Endodermal cell (in vitro differentiated cells): ENCODE measurements around the gene PTPRN2. TPM values are rescaled to one million over a fixed set of nuclear protein-coding genes. Genes with fewer than 3 reads are reported as not detected.
"Not testable (repeated sequence)": the region's sequence is repeated elsewhere in the genome, so short reads cannot be mapped to it uniquely, and the experiment has no call there.

Experiments
- DNase-seq: peaks from one replicate; pipeline ENCODE4 v3.0.0-alpha.2; 2017
- H3K27ac ChIP-seq: 2 replicates; pipeline ENCODE4 v1.5.1; 2013; ENCODE audit warnings: mild to moderate bottlenecking, low read depth, low read length, moderate library complexity
- H3K27me3 ChIP-seq: 2 replicates; pipeline ENCODE4 v1.6.1; 2013; ENCODE audit warnings: mild to moderate bottlenecking, low read length, moderate library complexity; ENCODE audit not compliant: insufficient read depth, control insufficient read depth, poor library complexity, severe bottlenecking
- H3K36me3 ChIP-seq: 2 replicates; pipeline ENCODE4 v1.7.0; 2013; ENCODE audit warnings: mild to moderate bottlenecking, low read length, moderate library complexity; ENCODE audit not compliant: control insufficient read depth, insufficient read depth
- H3K4me1 ChIP-seq: one replicate; pipeline ENCODE4 v1.7.0; 2013; ENCODE audit warnings: low read length; ENCODE audit not compliant: control insufficient read depth, insufficient read depth
- H3K4me3 ChIP-seq: 2 replicates; pipeline ENCODE4 v1.5.1; 2013; ENCODE audit warnings: mild to moderate bottlenecking, low read length, moderate library complexity
- H3K9ac ChIP-seq: 2 replicates; pipeline ENCODE4 v1.6.1; 2013; ENCODE audit warnings: mild to moderate bottlenecking, low read length, moderate library complexity; ENCODE audit not compliant: poor library complexity, severe bottlenecking; ENCODE audit errors: extremely low read depth
- H3K9me3 ChIP-seq: 2 replicates; pipeline ENCODE4 v1.6.1; 2013; ENCODE audit warnings: mild to moderate bottlenecking, low read length, moderate library complexity; ENCODE audit not compliant: control insufficient read depth
- H3K27ac Mint-ChIP-seq: 2 replicates; pipeline ENCODE4 v1.8.0; 2020; ENCODE audit warnings: mixed read lengths
- H3K27me3 Mint-ChIP-seq: 2 replicates; pipeline ENCODE4 v1.8.0; 2021; ENCODE audit warnings: mild to moderate bottlenecking, mixed read lengths; ENCODE audit not compliant: insufficient read depth
- H3K36me3 Mint-ChIP-seq: 2 replicates; pipeline ENCODE4 v1.8.0; 2020; ENCODE audit warnings: low read depth, mixed read lengths
- H3K4me1 Mint-ChIP-seq: 2 replicates; pipeline ENCODE4 v1.8.0; 2020; ENCODE audit warnings: mixed read lengths
- H3K4me3 Mint-ChIP-seq: 2 replicates; pipeline ENCODE4 v1.8.0; 2020; ENCODE audit warnings: mild to moderate bottlenecking, moderate library complexity, mixed read lengths
- H3K9me3 Mint-ChIP-seq: 2 replicates; pipeline ENCODE4 v1.8.0; 2020; ENCODE audit warnings: mild to moderate bottlenecking, mixed read lengths
- WGBS, 2 experiments: methylation state at CpG; one replicate each; pipeline versions ENCODE4 v1.1.5 to v1.1.7; 2013; ENCODE audit warnings: missing lambda C conversion rate in 2 of 2, mixed read lengths in 1 of 2; ENCODE audit not compliant: insufficient coverage in 1 of 2, insufficient read length in 1 of 2; 5-methylcytosine and 5-hydroxymethylcytosine counted together
- total RNA-seq, 2 donors: library from RNA; stranded (reverse); fragmentation: NEBNext Ultra II Directional in 1 of 2; extraction: Animal tissue kit (Norgen Biotek cat#: 25700) in 1 of 2; gene quantifications; 2 replicates in 1 of 2; 3 replicates in 1 of 2; pipeline ENCODE4 v1.2.1, GENCODE V29; 2021
- TF ChIP-seq, protein P1 (sequence below): fragments of 200-600 bp; sonication (generic); conservative IDR thresholded peaks from 2 replicates; pipeline ENCODE4 v1.5.0; 2021; ENCODE audit warnings: antibody characterized with exemption, mild to moderate bottlenecking

PTPRN2 gene
- total RNA-seq, 2 donors from 2014 or later = 0.69 to 1.2 TPM

DNA sequence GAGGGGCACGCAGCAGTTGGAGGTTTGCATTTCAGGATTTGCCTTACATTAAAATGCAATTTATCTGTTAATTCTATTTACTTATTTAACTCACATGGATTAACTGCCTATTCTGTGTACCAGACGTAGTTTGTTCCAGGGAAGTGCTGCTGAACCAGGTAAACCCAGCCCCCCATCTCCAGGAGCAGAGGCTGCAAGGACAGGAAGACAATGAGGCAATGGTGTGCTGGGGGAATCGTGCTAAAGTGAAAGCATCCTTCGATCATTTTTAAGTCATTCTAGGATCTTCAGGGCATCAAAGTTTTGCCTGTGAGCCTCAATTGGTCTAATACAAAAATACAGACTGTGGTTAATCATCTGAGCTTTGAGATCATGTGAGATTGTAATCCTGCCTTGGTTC lies 1084.4 kb downstream of the PTPRN2 start:
- no peak overlapping the region for H3K4me3 Mint-ChIP-seq
- H3K4me1 ChIP-seq = no peaks in the 10 kb centered on the region
- H3K9ac ChIP-seq = no peak overlapping the region
- peaks cover 55% of the 10 kb centered on the region for H3K27me3 Mint-ChIP-seq
- no peak overlapping the region for H3K27ac ChIP-seq
- TF ChIP-seq, protein P1, sequence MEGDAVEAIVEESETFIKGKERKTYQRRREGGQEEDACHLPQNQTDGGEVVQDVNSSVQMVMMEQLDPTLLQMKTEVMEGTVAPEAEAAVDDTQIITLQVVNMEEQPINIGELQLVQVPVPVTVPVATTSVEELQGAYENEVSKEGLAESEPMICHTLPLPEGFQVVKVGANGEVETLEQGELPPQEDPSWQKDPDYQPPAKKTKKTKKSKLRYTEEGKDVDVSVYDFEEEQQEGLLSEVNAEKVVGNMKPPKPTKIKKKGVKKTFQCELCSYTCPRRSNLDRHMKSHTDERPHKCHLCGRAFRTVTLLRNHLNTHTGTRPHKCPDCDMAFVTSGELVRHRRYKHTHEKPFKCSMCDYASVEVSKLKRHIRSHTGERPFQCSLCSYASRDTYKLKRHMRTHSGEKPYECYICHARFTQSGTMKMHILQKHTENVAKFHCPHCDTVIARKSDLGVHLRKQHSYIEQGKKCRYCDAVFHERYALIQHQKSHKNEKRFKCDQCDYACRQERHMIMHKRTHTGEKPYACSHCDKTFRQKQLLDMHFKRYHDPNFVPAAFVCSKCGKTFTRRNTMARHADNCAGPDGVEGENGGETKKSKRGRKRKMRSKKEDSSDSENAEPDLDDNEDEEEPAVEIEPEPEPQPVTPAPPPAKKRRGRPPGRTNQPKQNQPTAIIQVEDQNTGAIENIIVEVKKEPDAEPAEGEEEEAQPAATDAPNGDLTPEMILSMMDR = no peak
- H3K36me3 Mint-ChIP-seq = no peaks in the 10 kb centered on the region
- peaks cover 77% of the 10 kb centered on the region for H3K9me3 ChIP-seq
- WGBS, 2 experiments = 76 to 81% methylated on average over 4 of the region's 4 CpGs
- peak; percentile 5 for DNase-seq
- H3K9me3 Mint-ChIP-seq = peaks cover 14% of the 10 kb centered on the region
- H3K27ac Mint-ChIP-seq = no peak overlapping the region
- no peaks in the 10 kb centered on the region for H3K27me3 ChIP-seq
- no peaks in the 10 kb centered on the region for H3K4me1 Mint-ChIP-seq
- no peak overlapping the region for H3K4me3 ChIP-seq
- no peaks in the 10 kb centered on the region for H3K36me3 ChIP-seq

DNA sequence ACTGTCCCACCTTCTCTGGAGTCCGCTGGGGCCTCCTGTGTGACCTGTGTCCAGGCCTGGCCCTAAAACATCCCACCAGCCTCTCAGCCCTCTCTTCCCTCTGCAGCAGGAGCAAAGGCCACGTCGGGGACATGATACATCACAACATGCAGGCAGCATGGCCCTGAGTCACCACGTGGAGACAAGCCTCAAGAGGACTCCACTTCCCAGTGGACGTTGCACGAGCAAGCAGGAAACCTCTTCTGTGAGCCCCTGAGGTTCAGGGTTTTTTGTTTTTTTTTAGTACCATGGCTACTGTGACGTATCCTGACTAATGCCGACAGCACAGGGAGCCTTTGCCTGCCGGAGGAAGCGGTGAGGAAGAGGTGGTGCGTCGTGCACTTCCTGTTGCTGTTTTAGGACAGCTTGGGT lies 1084.9 kb downstream of the PTPRN2 start:
- H3K9me3 ChIP-seq = peaks cover 72% of the 10 kb centered on the region
- H3K27ac ChIP-seq = no peak overlapping the region
- no peak overlapping the region for H3K4me3 ChIP-seq
- TF ChIP-seq, protein P1 = no peak
- H3K4me1 Mint-ChIP-seq = no peaks in the 10 kb centered on the region
- no peak overlapping the region for H3K9ac ChIP-seq
- no peaks in the 10 kb centered on the region for H3K36me3 ChIP-seq
- H3K4me3 Mint-ChIP-seq = no peak overlapping the region
- WGBS, 2 experiments = 68 to 72% methylated on average over 11 to 12 of the region's 12 CpGs
- no peaks in the 10 kb centered on the region for H3K36me3 Mint-ChIP-seq
- H3K9me3 Mint-ChIP-seq = peaks cover 14% of the 10 kb centered on the region
- peaks cover 51% of the 10 kb centered on the region for H3K27me3 Mint-ChIP-seq
- H3K27me3 ChIP-seq = no peaks in the 10 kb centered on the region
- DNase-seq = peak; percentile 28
- H3K27ac Mint-ChIP-seq = no peak overlapping the region
- no peaks in the 10 kb centered on the region for H3K4me1 ChIP-seq

DNA sequence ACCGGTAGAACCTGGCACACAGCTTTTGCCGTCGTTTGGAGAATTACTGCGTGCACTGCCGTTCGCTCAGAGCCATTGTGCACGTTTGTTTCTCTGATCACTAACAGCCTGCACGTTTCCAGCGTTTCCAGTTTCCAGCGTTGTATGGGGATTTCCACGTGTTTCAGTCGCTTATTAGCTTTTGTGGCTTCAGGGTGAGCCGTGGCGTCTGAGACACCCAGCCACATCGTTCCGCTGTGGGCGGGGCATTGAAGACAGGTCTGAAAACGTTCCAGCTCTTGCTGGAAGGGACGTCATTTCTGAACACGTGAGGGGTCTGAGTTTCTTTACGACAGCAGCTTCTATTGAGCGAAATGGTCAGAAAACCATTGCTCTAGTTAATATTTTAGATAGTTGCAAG lies 1086.0 kb downstream of the PTPRN2 start:
- no peaks in the 10 kb centered on the region for H3K36me3 Mint-ChIP-seq
- peaks cover 44% of the 10 kb centered on the region for H3K27me3 Mint-ChIP-seq
- 81 to 82% methylated on average over 20 to 22 of the region's 22 CpGs for WGBS, 2 experiments
- Histone ChIP-seq H3K9me3 (peaks cover 61% of the 10 kb centered on the region), H3K36me3 (no peaks in the 10 kb centered on the region), H3K4me3 (no peak overlapping the region), H3K4me1 (no peaks in the 10 kb centered on the region), H3K9ac (no peak overlapping the region), H3K27me3 (no peaks in the 10 kb centered on the region), H3K27ac (no peak overlapping the region)
- peaks cover 14% of the 10 kb centered on the region for H3K9me3 Mint-ChIP-seq
- no peaks in the 10 kb centered on the region for H3K4me1 Mint-ChIP-seq
- TF ChIP-seq, protein P1 = no peak
- H3K4me3 Mint-ChIP-seq = no peak overlapping the region
- peak; percentile 24 for DNase-seq
- H3K27ac Mint-ChIP-seq = no peak overlapping the region

DNA sequence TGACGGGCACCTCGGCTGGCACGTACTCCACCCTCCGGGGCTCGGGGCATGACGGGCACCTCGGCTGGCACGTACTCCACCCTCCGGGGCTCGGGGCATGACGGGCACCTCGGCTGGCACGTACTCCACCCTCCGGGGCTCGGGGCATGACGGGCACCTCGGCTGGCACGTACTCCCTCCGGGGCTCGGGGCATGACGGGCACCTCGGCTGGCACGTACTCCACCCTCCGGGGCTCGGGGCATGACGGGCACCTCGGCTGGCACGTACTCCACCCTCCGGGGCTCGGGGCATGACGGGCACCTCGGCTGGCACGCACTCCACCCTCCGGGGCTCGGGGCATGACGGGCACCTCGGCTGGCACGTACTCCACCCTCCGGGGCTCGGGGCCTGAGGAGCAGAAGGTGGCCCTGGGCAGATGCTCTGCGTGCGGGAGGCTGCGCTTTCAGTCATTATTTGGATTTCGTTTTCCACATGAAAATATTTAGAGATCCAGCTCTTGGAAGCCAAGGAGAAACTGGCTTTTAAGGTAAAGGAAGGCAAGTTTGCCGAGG lies 1086.6 kb downstream of the PTPRN2 start:
- H3K9ac ChIP-seq, H3K4me1 ChIP-seq, H3K9me3 Mint-ChIP-seq, H3K27ac Mint-ChIP-seq, H3K4me1 Mint-ChIP-seq, H3K36me3 ChIP-seq, DNase-seq, H3K4me3 Mint-ChIP-seq, H3K36me3 Mint-ChIP-seq, H3K4me3 ChIP-seq, H3K27me3 ChIP-seq, H3K27ac ChIP-seq: not testable (repeated sequence)
- H3K27me3 Mint-ChIP-seq = peaks cover 42% of the 10 kb centered on the region
- 94 to 95% methylated on average over 11 to 37 of the region's 45 CpGs for WGBS, 2 experiments
- peaks cover 56% of the 10 kb centered on the region for H3K9me3 ChIP-seq
